ENCODE data around the gene USH1G.

GRCh38 chr17:74890554-74890953 is 32.5 kb downstream of the USH1G start:
- TF ChIP-seq EZH2 (optimal IDR thresholded peaks at IDR 0.05; ENCODE audit: low read depth, low read length) = no peak
- no peak for TF ChIP-seq EZH2phosphoT487 (IDR thresholded peaks at IDR 0.05; ENCODE audit: low read length)

Data from MM.1S (cell line).